Measurements from ENCODE around the gene DUOX1. TPM values are rescaled to one million over a fixed set of nuclear protein-coding genes. Genes with fewer than 3 reads are reported as not detected.

The DUOX1 gene
- total and polyA plus RNA-seq, 9 of the 15 experiments (the other 6 are each of a cell fraction or from before 2014, with no cell fraction given) = 0.01 to 0.22 (median 0.01) TPM; not detected in 6

DNA sequence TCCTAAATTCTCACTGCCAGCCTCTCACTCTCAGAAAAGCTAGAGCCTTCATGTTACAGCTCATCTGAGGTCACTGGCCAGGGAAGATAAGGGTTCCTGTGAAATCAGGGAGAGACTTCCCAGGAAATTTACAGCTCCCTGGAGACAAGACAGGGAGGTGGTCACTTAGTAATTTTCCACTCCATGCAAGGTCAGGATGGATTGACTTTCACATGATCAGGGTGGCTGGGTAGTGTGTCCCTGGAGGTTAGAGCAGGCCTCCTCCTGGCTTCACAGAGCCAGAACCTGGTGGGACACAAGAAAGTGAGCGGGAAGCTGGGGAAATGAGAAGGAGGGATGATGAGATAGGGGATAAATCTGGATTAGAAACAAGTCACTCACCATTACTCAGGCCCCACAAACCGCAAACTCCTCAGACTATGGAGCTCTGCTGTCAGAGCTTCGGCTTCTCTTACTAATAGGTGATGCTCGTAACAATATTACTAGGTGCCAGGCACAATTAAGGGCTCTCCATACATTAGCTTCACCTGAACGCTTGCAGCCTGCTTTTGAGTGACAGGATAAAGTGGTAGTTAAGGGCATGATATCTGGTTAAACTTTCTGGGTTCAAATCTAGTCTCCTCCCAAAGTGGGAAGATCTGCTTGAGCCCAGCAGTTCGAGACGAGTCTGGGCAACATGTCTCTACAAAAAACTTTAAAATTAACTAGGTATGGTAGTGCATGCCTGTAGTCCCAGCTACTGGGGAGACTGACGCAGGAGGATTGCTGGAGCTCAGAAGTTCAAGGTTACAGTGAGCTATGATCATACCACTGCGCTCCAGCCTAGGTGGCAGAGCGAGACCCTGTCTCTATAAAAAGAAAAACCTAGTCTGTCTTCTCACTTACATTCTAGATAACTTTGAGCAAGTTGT lies 40.7 kb upstream of the DUOX1 start (continued):
- TF ChIP-seq, protein P1, sequence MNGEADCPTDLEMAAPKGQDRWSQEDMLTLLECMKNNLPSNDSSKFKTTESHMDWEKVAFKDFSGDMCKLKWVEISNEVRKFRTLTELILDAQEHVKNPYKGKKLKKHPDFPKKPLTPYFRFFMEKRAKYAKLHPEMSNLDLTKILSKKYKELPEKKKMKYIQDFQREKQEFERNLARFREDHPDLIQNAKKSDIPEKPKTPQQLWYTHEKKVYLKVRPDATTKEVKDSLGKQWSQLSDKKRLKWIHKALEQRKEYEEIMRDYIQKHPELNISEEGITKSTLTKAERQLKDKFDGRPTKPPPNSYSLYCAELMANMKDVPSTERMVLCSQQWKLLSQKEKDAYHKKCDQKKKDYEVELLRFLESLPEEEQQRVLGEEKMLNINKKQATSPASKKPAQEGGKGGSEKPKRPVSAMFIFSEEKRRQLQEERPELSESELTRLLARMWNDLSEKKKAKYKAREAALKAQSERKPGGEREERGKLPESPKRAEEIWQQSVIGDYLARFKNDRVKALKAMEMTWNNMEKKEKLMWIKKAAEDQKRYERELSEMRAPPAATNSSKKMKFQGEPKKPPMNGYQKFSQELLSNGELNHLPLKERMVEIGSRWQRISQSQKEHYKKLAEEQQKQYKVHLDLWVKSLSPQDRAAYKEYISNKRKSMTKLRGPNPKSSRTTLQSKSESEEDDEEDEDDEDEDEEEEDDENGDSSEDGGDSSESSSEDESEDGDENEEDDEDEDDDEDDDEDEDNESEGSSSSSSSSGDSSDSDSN (IDR thresholded peaks at IDR 0.05; ENCODE audit: borderline replicate concordance in 1 of 2, low read depth in 2 of 2, low read length in 2 of 2) = no peak
- TF ChIP-seq DPF2 (IDR thresholded peaks at IDR 0.05) (no peak), SOX6 (IDR thresholded peaks at IDR 0.05) (no peak), CREB1 (IDR thresholded peaks at IDR 0.05) (no peak), CREB1 (CRISPR knock-in tag; IDR thresholded peaks at IDR 0.05) (no peak), FOSL1 (tag; conservative IDR thresholded peaks at IDR 0.05) (peak; percentile 87), JUN (IDR thresholded peaks at IDR 0.05; ENCODE audit: borderline replicate concordance, low read depth, low read length) (no peak), JUN (CRISPR knock-in tag; IDR thresholded peaks at IDR 0.05; ENCODE audit: borderline replicate concordance) (no peak), ESRRA (IDR thresholded peaks at IDR 0.05; ENCODE audit: borderline replicate concordance, low read depth) (0 out of 2 replicates have a peak, but pooled peaks have one; percentile 13), ZSCAN29 (IDR thresholded peaks at IDR 0.05) (no peak), EP400 (IDR thresholded peaks at IDR 0.05) (no peak)
- TF ChIP-seq, protein P2, sequence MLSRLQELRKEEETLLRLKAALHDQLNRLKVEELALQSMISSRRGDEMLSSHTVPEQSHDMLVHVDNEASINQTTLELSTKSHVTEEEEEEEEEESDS (CRISPR knock-in tag; IDR thresholded peaks at IDR 0.05) = no peak
- TF ChIP-seq, protein P3, sequence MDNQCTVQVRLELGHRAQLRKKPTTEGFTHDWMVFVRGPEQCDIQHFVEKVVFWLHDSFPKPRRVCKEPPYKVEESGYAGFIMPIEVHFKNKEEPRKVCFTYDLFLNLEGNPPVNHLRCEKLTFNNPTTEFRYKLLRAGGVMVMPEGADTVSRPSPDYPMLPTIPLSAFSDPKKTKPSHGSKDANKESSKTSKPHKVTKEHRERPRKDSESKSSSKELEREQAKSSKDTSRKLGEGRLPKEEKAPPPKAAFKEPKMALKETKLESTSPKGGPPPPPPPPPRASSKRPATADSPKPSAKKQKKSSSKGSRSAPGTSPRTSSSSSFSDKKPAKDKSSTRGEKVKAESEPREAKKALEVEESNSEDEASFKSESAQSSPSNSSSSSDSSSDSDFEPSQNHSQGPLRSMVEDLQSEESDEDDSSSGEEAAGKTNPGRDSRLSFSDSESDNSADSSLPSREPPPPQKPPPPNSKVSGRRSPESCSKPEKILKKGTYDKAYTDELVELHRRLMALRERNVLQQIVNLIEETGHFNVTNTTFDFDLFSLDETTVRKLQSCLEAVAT (IDR thresholded peaks at IDR 0.05) = 0 out of 4 replicates have a peak, but pooled peaks of 1 of the 2 experiments have one; percentile 45
